GM12892 (cell line): ENCODE results near the gene SMIM43.

Experiments
- POLR2A ChIP-seq: IDR thresholded peaks from 2 replicates; pipeline ENCODE4 v1.6.1; 2011; ENCODE audit warnings: low read depth, low read length, control low read depth
- POLR2AphosphoS5 ChIP-seq: IDR thresholded peaks from 2 replicates; pipeline ENCODE4 v1.6.1; 2011; ENCODE audit warnings: low read depth, low read length, control low read depth
- TAF1 ChIP-seq: IDR thresholded peaks from 2 replicates; pipeline ENCODE4 v1.6.1; 2011; ENCODE audit warnings: low read depth, mild to moderate bottlenecking, control low read depth, low read length, borderline replicate concordance

- TF ChIP-seq POLR2AphosphoS5 (no peak), POLR2A (no peak), TAF1 (no peak)
Measured at GRCh38 chr4:121742794-121743193, 22.2 kb downstream of the SMIM43 start.
